Neural cell (in vitro differentiated cells): Measurements from ENCODE around the gene CDT1.

Experiments used
- CTCF ChIP-seq: fragments of 450-650 bp; IDR thresholded peaks from 2 replicates; pipeline ENCODE4 v1.5.1; 2014; ENCODE audit warnings: antibody characterized with exemption, mild to moderate bottlenecking, moderate library complexity; ENCODE audit not compliant: poor library complexity, severe bottlenecking
- EP300 ChIP-seq: fragments of 450-650 bp; conservative IDR thresholded peaks from 2 replicates; pipeline ENCODE4 v1.6.1; 2014; ENCODE audit warnings: antibody characterized with exemption, mild to moderate bottlenecking, moderate library complexity; ENCODE audit not compliant: poor library complexity, severe bottlenecking
- EZH2 ChIP-seq: fragments of 200-600, 300-800 bp; shearing (Covaris generic), sonication (generic); IDR thresholded peaks from 2 replicates; pipeline ENCODE4 v1.6.1; 2014; ENCODE audit warnings: antibody characterized with exemption, low read length, borderline replicate concordance, mild to moderate bottlenecking; ENCODE audit not compliant: insufficient read depth, poor library complexity, severe bottlenecking
- MXI1 ChIP-seq: fragments of 450-650 bp; conservative IDR thresholded peaks from 2 replicates; pipeline ENCODE4 v1.6.1; 2014; ENCODE audit warnings: antibody characterized with exemption, mild to moderate bottlenecking; ENCODE audit not compliant: poor library complexity, severe bottlenecking
- POLR2AphosphoS5 ChIP-seq: IDR thresholded peaks from 2 replicates; pipeline ENCODE4 v1.6.1; 2012
- RAD21 ChIP-seq: fragments of 450-650 bp; conservative IDR thresholded peaks from 2 replicates; pipeline ENCODE4 v1.6.1; 2014; ENCODE audit warnings: antibody characterized with exemption, mild to moderate bottlenecking, moderate library complexity
- SMC3 ChIP-seq: fragments of 450-650 bp; conservative IDR thresholded peaks from 2 replicates; pipeline ENCODE4 v1.6.1; 2014; ENCODE audit warnings: antibody characterized with exemption, mild to moderate bottlenecking, moderate library complexity; ENCODE audit not compliant: poor library complexity
- TAF1 ChIP-seq: IDR thresholded peaks from 2 replicates; pipeline ENCODE4 v1.6.1; 2012; ENCODE audit warnings: low read depth
- TF ChIP-seq, protein P1 (sequence below): IDR thresholded peaks from 2 replicates; pipeline ENCODE4 v1.6.1; 2012; ENCODE audit warnings: borderline replicate concordance

DNA sequence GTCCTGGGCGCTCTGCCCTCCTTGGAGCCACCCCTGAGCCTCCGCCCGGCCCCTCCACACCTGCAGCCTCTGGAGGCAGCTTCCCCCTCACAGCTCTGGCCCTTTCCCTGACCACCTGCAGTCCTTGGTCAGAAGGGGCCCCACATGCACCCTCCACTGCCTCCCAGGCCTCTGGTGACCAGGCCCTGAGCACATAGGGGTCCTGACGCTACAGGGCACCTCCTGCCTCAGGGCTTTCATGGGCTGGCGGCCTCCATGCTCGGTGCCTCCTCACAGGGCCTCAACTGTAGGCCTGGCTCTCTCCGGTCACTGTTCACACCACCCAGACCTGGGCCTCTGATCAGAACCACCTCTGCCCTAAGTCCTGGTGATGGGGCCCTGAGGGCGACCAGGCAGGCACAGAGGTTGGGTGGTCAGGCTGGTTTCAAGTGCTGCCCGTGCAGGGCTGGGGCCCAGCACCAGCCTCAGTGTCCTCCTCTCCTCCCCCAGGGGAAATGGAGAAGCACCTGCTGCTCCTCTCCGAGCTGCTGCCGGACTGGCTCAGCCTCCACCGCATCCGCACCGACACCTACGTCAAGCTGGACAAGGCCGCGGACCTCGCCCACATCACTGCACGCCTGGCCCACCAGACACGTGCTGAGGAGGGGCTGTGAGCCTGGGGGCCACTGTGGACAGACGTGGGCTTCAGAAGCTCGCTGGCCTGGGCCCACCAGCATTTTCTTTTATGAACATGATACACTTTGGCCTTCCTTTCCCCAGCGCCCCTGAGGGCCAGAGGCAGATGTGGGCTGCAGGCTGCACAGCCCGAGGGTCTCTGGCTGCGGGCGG lies 4.3 kb downstream of the CDT1 start:
- TF ChIP-seq CTCF (no peak), POLR2AphosphoS5 (no peak), EZH2 (no peak), RAD21 (no peak), TAF1 (no peak), MXI1 (no peak), SMC3 (no peak), EP300 (no peak)
- TF ChIP-seq, protein P1, sequence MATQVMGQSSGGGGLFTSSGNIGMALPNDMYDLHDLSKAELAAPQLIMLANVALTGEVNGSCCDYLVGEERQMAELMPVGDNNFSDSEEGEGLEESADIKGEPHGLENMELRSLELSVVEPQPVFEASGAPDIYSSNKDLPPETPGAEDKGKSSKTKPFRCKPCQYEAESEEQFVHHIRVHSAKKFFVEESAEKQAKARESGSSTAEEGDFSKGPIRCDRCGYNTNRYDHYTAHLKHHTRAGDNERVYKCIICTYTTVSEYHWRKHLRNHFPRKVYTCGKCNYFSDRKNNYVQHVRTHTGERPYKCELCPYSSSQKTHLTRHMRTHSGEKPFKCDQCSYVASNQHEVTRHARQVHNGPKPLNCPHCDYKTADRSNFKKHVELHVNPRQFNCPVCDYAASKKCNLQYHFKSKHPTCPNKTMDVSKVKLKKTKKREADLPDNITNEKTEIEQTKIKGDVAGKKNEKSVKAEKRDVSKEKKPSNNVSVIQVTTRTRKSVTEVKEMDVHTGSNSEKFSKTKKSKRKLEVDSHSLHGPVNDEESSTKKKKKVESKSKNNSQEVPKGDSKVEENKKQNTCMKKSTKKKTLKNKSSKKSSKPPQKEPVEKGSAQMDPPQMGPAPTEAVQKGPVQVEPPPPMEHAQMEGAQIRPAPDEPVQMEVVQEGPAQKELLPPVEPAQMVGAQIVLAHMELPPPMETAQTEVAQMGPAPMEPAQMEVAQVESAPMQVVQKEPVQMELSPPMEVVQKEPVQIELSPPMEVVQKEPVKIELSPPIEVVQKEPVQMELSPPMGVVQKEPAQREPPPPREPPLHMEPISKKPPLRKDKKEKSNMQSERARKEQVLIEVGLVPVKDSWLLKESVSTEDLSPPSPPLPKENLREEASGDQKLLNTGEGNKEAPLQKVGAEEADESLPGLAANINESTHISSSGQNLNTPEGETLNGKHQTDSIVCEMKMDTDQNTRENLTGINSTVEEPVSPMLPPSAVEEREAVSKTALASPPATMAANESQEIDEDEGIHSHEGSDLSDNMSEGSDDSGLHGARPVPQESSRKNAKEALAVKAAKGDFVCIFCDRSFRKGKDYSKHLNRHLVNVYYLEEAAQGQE, result no peak
